ENCODE data around the gene HORMAD2. TPM values are rescaled to one million over a fixed set of nuclear protein-coding genes. Genes with fewer than 3 reads are reported as not detected.

HORMAD2 gene
- total RNA-seq, 4 donors from 2014 or later = not detected

DNA sequence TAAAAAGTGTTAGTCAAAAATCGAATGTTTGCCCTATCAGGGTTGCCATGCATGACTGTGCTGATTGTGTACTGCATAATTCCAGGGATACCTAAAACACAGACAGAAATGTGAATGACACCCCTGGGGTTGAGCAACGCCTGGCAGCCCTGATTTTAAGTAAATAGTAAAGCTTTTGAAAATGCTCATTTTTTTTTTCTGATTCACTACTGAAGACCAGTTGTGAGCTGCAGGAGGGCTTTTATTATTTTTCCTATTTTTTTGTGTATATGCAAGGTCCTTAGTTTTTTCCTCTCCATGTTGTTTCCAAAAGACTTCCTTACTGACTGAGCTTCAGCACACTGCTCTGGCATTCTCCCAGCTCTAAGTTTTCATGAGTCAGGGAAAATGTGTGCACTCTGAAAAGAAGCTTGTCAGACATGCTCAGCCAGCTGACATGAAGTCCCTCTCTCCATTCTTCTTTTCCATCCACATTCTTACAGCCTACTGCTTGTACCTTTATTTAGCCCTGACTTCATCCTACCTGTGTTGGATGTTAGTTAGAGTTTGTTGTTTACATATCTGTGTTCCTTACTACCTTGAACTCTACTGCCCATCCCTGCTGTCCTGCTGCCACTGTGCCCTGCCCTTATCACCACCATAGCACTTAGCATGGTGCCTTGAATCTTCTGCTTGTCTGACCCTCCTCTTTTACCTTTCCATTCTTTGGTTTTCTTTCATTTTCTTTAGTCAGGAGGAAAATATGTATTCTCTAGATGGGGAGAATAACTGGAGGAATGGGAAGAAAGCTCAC is 79.5 kb downstream of the HORMAD2 start:
- no peak for TF ChIP-seq POLR2A (IDR thresholded peaks at IDR 0.05)
- TF ChIP-seq, protein P1, sequence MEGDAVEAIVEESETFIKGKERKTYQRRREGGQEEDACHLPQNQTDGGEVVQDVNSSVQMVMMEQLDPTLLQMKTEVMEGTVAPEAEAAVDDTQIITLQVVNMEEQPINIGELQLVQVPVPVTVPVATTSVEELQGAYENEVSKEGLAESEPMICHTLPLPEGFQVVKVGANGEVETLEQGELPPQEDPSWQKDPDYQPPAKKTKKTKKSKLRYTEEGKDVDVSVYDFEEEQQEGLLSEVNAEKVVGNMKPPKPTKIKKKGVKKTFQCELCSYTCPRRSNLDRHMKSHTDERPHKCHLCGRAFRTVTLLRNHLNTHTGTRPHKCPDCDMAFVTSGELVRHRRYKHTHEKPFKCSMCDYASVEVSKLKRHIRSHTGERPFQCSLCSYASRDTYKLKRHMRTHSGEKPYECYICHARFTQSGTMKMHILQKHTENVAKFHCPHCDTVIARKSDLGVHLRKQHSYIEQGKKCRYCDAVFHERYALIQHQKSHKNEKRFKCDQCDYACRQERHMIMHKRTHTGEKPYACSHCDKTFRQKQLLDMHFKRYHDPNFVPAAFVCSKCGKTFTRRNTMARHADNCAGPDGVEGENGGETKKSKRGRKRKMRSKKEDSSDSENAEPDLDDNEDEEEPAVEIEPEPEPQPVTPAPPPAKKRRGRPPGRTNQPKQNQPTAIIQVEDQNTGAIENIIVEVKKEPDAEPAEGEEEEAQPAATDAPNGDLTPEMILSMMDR (IDR thresholded peaks at IDR 0.05 in 4 of 5, conservative IDR thresholded peaks at IDR 0.05 in 1 of 5) = no peak
- Histone ChIP-seq H3K27ac (no peak overlapping the region), H3K27me3 (peaks cover 0 to 7% (median 3%) of the 10 kb centered on the region in 3 donors), H3K4me1 (no peaks in the 10 kb centered on the region), H3K4me3 (no peak overlapping the region), H3K36me3 (no peaks in the 10 kb centered on the region), H3K9me3 (no peaks in the 10 kb centered on the region)
- no peak for DNase-seq
- in situ Hi-C loops (cut with MboI; ENCODE audit: low sequenced_read_pairs in 4 of 4) = no loop called here
- intact Hi-C loops (cut with DNase I; ENCODE audit: low total_unique reads) = no loop called here
- ATAC-seq = no peak

DNA sequence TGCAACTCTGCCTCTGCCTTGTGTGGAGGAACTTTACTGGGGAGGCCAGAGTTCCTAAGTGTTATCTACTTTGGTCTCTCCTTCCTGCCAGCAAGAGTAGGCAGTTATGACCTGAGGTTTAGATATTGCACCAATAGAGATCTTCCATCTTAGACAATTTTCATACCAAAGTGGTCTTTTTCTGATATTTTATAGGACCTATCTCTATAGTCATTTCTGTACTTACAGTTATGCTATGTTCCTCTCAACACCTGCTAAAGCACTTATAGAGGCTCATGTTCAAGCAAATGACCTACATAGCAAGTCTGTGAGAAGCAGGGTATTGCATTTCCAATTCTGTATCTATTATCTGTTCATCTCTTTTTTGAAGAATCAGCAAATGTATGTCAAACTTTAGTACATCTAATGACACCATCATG is 80.8 kb downstream of the HORMAD2 start:
- H3K36me3 ChIP-seq = no peaks in the 10 kb centered on the region
- no peak for TF ChIP-seq POLR2A (IDR thresholded peaks at IDR 0.05)
- TF ChIP-seq, protein P1 (IDR thresholded peaks at IDR 0.05 in 4 of 5, conservative IDR thresholded peaks at IDR 0.05 in 1 of 5) = no peak
- no peak overlapping the region for H3K4me3 ChIP-seq
- no peak overlapping the region for H3K27ac ChIP-seq
- H3K27me3 ChIP-seq = peaks cover 0 to 7% (median 3%) of the 10 kb centered on the region in 3 donors
- in situ Hi-C loops (cut with MboI; ENCODE audit: low sequenced_read_pairs in 4 of 4) = no loop called here
- DNase-seq (no peak), ATAC-seq (no peak)
- intact Hi-C loops (cut with DNase I; ENCODE audit: low total_unique reads) = no loop called here
- no peaks in the 10 kb centered on the region for H3K4me1 ChIP-seq
- H3K9me3 ChIP-seq = no peaks in the 10 kb centered on the region

DNA sequence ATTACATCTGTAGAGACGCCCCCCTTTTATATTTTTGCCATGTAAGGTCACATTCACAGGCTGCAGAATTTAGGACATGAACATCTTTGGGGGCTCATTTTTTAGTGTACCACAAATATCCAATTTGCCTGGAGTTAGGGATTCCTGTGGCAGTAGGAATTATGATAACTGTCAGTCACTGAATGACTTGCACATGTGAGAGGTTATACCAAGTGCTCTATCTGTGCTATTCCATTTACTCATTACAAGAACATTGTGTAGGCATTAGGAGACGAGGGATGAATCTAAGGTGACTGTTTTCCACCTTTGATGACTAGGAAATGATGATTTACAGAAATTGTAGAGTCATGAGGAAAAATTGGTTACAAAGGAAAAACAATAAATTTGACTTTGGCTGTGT is 87.0 kb downstream of the HORMAD2 start:
- H3K27ac ChIP-seq = no peak overlapping the region
- H3K4me1 ChIP-seq = no peaks in the 10 kb centered on the region
- no peaks in the 10 kb centered on the region for H3K36me3 ChIP-seq
- intact Hi-C loops (cut with DNase I; ENCODE audit: low total_unique reads) (no loop called here), in situ Hi-C loops (cut with MboI; ENCODE audit: low sequenced_read_pairs in 4 of 4) (no loop called here)
- H3K4me3 ChIP-seq = no peak overlapping the region
- no peak for ATAC-seq
- no peak for DNase-seq
- peaks cover 0 to 8% (median 4%) of the 10 kb centered on the region in 3 donors for H3K27me3 ChIP-seq
- TF ChIP-seq POLR2A (IDR thresholded peaks at IDR 0.05) = no peak
- TF ChIP-seq, protein P1 (IDR thresholded peaks at IDR 0.05 in 4 of 5, conservative IDR thresholded peaks at IDR 0.05 in 1 of 5) = no peak
- no peaks in the 10 kb centered on the region for H3K9me3 ChIP-seq

DNA sequence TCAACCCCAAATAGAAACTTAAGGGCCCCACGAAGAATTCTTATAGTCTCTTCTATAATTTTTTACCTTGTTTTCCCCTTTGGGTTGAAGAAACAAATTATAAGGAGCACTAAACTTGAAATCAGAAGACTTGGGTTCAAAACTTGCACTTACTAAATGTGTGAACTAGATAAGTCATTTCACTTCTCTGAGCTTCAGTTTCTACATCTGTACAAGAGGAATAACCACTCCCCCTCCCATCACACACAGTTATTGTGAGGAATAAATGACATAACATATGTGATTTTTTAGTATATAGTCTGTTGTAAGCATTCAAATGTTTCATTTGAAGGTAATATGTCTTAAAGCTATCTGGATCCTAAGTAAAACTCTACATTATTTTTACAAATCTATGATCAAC is 87.5 kb downstream of the HORMAD2 start:
- Histone ChIP-seq H3K27ac (no peak overlapping the region), H3K4me1 (no peaks in the 10 kb centered on the region), H3K27me3 (peaks cover 0 to 8% (median 4%) of the 10 kb centered on the region in 3 donors), H3K4me3 (no peak overlapping the region), H3K9me3 (no peaks in the 10 kb centered on the region), H3K36me3 (no peaks in the 10 kb centered on the region)
- ATAC-seq (no peak), DNase-seq (no peak)
- in situ Hi-C loops (cut with MboI; ENCODE audit: low sequenced_read_pairs in 4 of 4) (no loop called here), intact Hi-C loops (cut with DNase I; ENCODE audit: low total_unique reads) (no loop called here)
- TF ChIP-seq, protein P1 (IDR thresholded peaks at IDR 0.05 in 4 of 5, conservative IDR thresholded peaks at IDR 0.05 in 1 of 5) = no peak
- TF ChIP-seq POLR2A (IDR thresholded peaks at IDR 0.05) = no peak

Measured in gastrocnemius medialis (tissue), 4 donors.